Testis (tissue), 3 donors: ENCODE measurements around the gene ANXA6. TPM values are rescaled to one million over a fixed set of nuclear protein-coding genes. Genes with fewer than 3 reads are reported as not detected.
A peak's percentile ranks its signal among the peaks of the same experiment; 100 is the strongest.

Source experiments
- DNase-seq: peaks from one replicate; pipeline ENCODE4 v3.0.0-alpha.2; 2019
- H3K27ac ChIP-seq, 2 donors: fragments of 200-600 bp; sonication (generic); one replicate each; pipeline ENCODE4 v1.5.1; 2019
- H3K27me3 ChIP-seq: fragments of 200-600 bp; sonication (generic); one replicate; pipeline ENCODE4 v1.5.1; 2019
- H3K36me3 ChIP-seq: fragments of 200-600 bp; sonication (generic); one replicate; pipeline ENCODE4 v1.5.1; 2017; ENCODE audit warnings: low read depth; ENCODE audit errors: missing control alignments
- H3K4me1 ChIP-seq: fragments of 200-600 bp; sonication (generic); one replicate; pipeline ENCODE4 v1.5.1; 2019
- H3K4me3 ChIP-seq, 2 donors: fragments of 200-600 bp; sonication (generic); one replicate each; pipeline ENCODE4 v1.5.1; 2017 to 2019
- H3K9me3 ChIP-seq: fragments of 200-600 bp; sonication (generic); one replicate; pipeline ENCODE4 v1.5.1; 2017
- POLR2A ChIP-seq: fragments of 450-650 bp; IDR thresholded peaks from one replicate; pipeline ENCODE4 v1.6.1; 2017; ENCODE audit warnings: antibody characterized with exemption, mild to moderate bottlenecking, moderate library complexity
- WGBS, 2 donors: methylation state at CpG; one replicate each; pipeline ENCODE4 v1.1.5; 2018; 5-methylcytosine and 5-hydroxymethylcytosine counted together
- intact Hi-C: fragments of 100-400 bp; cut with DNase I; formaldehyde crosslinking; loops from one replicate; pipeline ENCODE4 v1.15.1; 2023; ENCODE audit warnings: low total_unique reads
- polyA plus RNA-seq: library from polyadenylated mRNA; stranded (reverse); fragments of 350-450 nt; fragmentation: Illumina TruSeq; extraction: RNeasy Lipid Tissue Mini Kit (QIAGEN cat#74804); gene quantifications from one replicate; pipeline ENCODE4 v1.2.3, GENCODE V29; 2014; ENCODE audit warnings: low read depth, low replicate concordance; ENCODE audit not compliant: insufficient read depth
- total RNA-seq, 2 donors: library from RNA; depleted of rRNA; stranded (reverse); fragments of >200 nt; gene quantifications; one replicate each; pipeline ENCODE4 v1.2.3, GENCODE V29; 2016
- TF ChIP-seq, protein P1 (sequence below), 3 experiments: fragments of 450-650 bp in 2 of 3; fragments of 200-600 bp in 1 of 3; sonication (generic) in 1 of 3; IDR thresholded peaks; one replicate each; pipeline ENCODE4 v1.5.1; 2016 to 2019; ENCODE audit warnings: antibody characterized with exemption in 3 of 3, mild to moderate bottlenecking in 2 of 3, moderate library complexity in 1 of 3

The ANXA6 gene
- total and polyA plus RNA-seq, 3 donors from 2014 or later, result 116 to 180 (median 152) TPM

DNA sequence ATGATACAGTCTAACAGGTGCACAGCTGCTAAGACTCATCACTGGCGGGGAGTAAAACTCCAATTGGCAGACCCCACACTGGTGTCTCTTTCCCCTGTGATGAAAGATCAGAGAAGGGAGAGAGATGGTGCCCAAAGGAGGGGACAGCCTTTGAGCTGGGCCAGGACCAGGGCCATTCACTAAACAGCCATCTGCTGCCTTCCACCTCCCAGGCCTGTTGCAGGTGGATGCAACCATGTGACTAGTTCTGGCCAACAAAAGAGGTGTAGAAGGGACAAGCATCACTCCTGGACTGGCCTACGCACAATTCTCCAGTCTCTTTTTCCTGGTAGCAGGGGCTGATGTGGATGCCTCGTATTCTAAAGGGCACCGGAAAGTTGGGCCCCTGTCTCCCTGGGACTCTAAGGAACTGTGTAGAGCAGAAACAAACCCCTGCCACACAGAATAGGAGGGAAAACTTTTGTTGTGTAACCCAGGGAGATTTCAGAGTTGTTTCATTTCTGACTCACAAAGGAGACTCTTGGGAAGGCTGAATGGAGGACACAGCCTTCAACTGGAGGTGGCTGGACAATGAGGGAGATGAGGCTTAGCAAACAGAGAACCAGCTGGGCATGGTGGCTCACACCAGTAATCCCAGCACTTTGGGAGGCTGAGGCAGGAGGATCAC is 103.7 kb downstream of the ANXA6 start:
- intact Hi-C loops, result no loop called here
- DNase-seq, result no peak
- Histone ChIP-seq H3K4me1 (peaks cover 10% of the 10 kb centered on the region), H3K4me3 (no peak overlapping the region), H3K9me3 (no peaks in the 10 kb centered on the region), H3K27me3 (no peaks in the 10 kb centered on the region), H3K27ac (no peak overlapping the region), H3K36me3 (no peaks in the 10 kb centered on the region)
- WGBS, 2 donors, result 86 to 92% methylated on average over 4 of the region's 4 CpGs
- no peak for TF ChIP-seq POLR2A
- TF ChIP-seq, protein P1, sequence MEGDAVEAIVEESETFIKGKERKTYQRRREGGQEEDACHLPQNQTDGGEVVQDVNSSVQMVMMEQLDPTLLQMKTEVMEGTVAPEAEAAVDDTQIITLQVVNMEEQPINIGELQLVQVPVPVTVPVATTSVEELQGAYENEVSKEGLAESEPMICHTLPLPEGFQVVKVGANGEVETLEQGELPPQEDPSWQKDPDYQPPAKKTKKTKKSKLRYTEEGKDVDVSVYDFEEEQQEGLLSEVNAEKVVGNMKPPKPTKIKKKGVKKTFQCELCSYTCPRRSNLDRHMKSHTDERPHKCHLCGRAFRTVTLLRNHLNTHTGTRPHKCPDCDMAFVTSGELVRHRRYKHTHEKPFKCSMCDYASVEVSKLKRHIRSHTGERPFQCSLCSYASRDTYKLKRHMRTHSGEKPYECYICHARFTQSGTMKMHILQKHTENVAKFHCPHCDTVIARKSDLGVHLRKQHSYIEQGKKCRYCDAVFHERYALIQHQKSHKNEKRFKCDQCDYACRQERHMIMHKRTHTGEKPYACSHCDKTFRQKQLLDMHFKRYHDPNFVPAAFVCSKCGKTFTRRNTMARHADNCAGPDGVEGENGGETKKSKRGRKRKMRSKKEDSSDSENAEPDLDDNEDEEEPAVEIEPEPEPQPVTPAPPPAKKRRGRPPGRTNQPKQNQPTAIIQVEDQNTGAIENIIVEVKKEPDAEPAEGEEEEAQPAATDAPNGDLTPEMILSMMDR (IDR thresholded peaks at IDR 0.05), result no peak

DNA sequence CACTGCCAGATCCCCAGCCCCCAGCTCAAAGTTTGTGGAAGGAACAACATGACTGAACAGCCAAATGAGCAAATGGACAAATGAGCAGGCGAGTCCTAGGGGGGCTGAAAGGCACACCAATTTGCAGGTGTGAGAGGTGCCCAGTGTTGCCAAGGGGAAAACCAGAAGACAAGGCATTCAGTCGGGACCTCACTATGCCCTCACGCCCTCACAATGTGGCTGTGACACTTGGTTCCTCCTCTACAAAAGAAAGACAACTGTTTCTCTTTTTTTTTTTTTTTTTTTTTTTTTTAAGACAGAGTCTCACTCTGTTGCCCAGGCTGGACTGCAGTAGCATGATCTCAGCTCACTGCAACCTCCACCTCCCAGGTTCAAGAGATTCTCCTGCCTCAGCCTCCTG is 104.7 kb downstream of the ANXA6 start:
- Histone ChIP-seq H3K36me3 (no peaks in the 10 kb centered on the region), H3K27ac (no peak overlapping the region), H3K4me3 (no peak overlapping the region), H3K4me1 (peaks cover 13% of the 10 kb centered on the region), H3K9me3 (no peaks in the 10 kb centered on the region), H3K27me3 (no peaks in the 10 kb centered on the region)
- 74 to 76% methylated on average over 3 of the region's 3 CpGs for WGBS, 2 donors
- TF ChIP-seq POLR2A, result no peak
- TF ChIP-seq, protein P1 (IDR thresholded peaks at IDR 0.05), result no peak
- intact Hi-C loops, result no loop called here
- DNase-seq, result no peak

DNA sequence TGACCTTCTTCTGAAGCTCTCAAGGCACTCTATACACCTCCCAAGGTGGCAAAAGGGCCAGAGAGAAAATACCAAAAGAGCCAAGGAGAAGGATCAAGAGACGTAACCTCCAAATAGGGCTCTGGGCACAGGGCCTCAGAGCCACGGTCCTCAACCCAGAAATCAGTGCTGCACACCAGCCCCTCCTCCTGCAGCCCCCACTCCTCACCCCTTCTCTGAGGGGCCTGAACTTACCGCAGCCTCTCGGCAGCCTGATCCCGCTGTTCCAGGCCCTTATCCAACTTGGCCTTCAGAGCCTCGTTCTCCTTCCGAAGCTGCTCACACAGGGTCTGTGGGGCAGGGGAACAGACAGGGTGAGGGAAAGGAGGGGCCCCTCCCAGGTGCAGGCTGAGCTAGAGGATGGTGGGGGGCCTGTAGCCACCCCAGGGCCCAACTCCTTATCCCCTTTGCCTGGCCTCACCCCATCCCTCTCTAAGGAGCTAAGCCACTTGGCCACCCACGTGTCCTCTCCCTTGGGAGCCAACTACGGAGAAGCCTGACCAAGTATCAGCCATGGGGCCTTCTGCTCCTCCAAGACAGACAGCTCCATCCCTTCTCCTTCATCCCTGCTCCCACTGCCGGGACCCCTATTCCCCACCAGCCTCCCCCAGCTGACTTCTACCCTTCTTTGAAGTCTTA is 105.5 kb downstream of the ANXA6 start:
- Histone ChIP-seq H3K4me3 (no peak overlapping the region), H3K9me3 (no peaks in the 10 kb centered on the region), H3K4me1 (peaks cover 20% of the 10 kb centered on the region), H3K36me3 (no peaks in the 10 kb centered on the region), H3K27me3 (no peaks in the 10 kb centered on the region), H3K27ac (peak overlapping the region; percentile 11 to 55)
- intact Hi-C loops, result loop anchor here (2.0 kb wide), 1 partner anchor 65 kb away; no protein-coding TSS in a partner anchor
- no peak for DNase-seq
- TF ChIP-seq, protein P1 (IDR thresholded peaks at IDR 0.05), result no peak
- no peak for TF ChIP-seq POLR2A
- WGBS, 2 donors, result 62 to 69% methylated on average over 10 of the region's 10 CpGs

DNA sequence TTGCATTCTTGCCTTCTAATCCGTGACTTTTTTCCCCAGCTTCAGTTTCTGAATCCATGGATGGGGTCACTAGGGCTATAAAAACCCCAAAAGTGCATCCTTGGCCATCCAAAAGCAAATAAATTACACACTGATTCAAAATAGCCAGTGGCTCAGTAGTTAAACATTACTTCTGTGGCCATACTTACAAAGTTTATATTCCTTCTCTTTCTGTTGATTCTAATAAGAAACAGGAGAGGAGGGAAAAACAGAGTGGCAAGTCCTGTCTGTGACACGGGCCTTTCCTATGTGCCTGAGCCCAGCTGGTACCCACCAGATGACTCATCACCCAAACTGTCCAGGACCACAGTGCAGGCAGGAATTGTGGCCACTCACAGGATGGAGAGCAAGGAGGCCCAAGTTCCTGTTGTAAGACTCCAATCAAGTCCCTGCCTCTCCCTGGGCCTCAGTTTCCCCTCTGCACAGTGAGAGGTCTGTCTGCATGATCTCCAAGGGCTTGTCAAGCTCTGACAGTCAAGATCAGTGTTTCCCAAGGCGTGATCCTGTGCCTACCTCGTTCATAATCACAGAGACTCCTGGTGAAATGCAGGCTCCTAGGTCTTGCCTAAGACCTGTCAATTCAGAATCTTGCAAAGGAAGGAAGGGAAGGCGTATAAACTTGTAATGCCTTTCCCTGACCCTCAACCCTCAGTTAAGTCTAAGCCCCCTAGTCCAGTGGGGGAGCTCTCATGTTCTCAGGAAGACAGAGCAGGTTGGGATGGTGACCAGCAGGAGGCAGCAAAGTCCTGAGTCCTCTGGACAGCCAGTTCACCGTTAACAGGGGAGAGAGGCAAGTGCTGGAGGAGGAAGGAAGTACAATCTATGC is 106.3 kb downstream of the ANXA6 start:
- 66 to 72% methylated on average over 5 to 6 of the region's 6 CpGs for WGBS, 2 donors

More for the DNA sequence above, 106.3 kb downstream of the ANXA6 start:
- intact Hi-C loops, result loop anchor here (2.0 kb wide), 1 partner anchor 66 kb away; no protein-coding TSS in a partner anchor
- no peak for TF ChIP-seq POLR2A
- TF ChIP-seq, protein P1 (IDR thresholded peaks at IDR 0.05), result peak; percentile 73 to 92 (median 86)
- H3K9me3 ChIP-seq, result no peaks in the 10 kb centered on the region
- peaks cover 25% of the 10 kb centered on the region for H3K4me1 ChIP-seq
- H3K36me3 ChIP-seq, result no peaks in the 10 kb centered on the region
- no peaks in the 10 kb centered on the region for H3K27me3 ChIP-seq
- DNase-seq, result peak; percentile 90
- no peak overlapping the region for H3K4me3 ChIP-seq
- peak overlapping the region; percentile 11 to 55 for H3K27ac ChIP-seq

Other genes with a start within 250 kb of the ANXA6 start
- 100 to 1,000 TPM; 216 to 224 TPM for gene GPX3, start 137.2 kb downstream of the ANXA6 start, total RNA-seq
- gene GPX3, start 137.2 kb downstream of the ANXA6 start, polyA plus RNA-seq, result 119 TPM
- gene TNIP1, start 76.7 kb downstream of the ANXA6 start, total RNA-seq, result 10 to 100 TPM; 48.4 to 58.3 TPM
- gene TNIP1, start 76.7 kb downstream of the ANXA6 start, polyA plus RNA-seq, result 43.5 TPM
- 10 to 100 TPM; 37.6 to 65.3 TPM for gene CCDC69, start 66.3 kb upstream of the ANXA6 start, total RNA-seq
- gene CCDC69, start 66.3 kb upstream of the ANXA6 start, polyA plus RNA-seq, result 40.8 TPM
- gene GM2A, start 95.4 kb upstream of the ANXA6 start, total RNA-seq, result 10 to 100 TPM; 38.0 to 54.4 TPM
- 29.8 TPM for gene GM2A, start 95.4 kb upstream of the ANXA6 start, polyA plus RNA-seq
- 1 to 10 TPM; 4.2 to 8.3 TPM for gene SLC36A3, start 146.0 kb upstream of the ANXA6 start, total RNA-seq
- gene SLC36A3, start 146.0 kb upstream of the ANXA6 start, polyA plus RNA-seq, result 21.9 TPM
- gene SLC36A2, start 189.8 kb upstream of the ANXA6 start, total RNA-seq, result under 1 TPM; 0.43 to 0.47 TPM
- gene SLC36A2, start 189.8 kb upstream of the ANXA6 start, polyA plus RNA-seq, result 1.5 TPM